HL-60/S4 treated with phorbol 12-myristate 13-acetate at 8.2 ng/mL for 4 days and 3 days (cell line): ENCODE results near the gene UGT8.

Experiments used
- in situ Hi-C: fragments of 300-500 bp; cut with MboI; formaldehyde crosslinking; loops from 2 replicates; pipeline ENCODE4 v1.15.0; 2022; ENCODE audit warnings: low sequenced_read_pairs

Gene UGT8

DNA sequence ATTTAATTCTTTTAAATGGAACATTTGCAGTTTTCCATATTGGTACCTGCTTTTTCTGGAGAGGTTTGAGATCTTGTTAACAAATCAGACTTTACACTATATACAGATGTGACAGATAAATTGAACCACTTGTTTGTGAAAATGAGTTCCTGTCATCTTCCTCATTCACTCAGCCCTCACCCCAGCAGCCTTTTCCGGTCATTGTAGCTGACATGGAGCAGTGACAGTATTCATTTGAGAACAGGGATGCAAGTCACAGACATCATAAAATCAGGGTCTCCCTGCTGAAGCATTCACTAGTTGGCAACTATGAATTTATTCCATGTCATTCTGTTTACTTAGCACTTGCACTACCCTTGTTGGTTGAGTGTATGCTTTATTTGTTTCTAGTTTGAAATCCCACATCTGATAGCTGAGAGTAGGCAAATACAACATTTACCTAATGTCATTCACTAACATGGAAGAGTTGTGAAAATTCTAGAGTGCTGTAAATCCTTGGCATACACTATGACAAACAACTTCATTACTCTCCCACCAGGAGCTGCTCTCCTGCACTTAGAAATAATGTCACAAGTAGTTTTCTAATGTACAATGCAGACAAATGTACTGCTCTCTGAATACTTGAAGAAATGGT is 78.9 kb downstream of the UGT8 start:
- in situ Hi-C loops = no loop called here

- in situ Hi-C loops = no loop called here
These were observed 85.9 kb downstream of the UGT8 start for GRCh38 chr4:114684462-114684861.

- in situ Hi-C loops = no loop called here
These were observed 89.5 kb downstream of the UGT8 start for GRCh38 chr4:114688059-114688458.

GRCh38 chr4:114690571-114690970 is 92.0 kb downstream of the UGT8 start:
- in situ Hi-C loops = no loop called here

GRCh38 chr4:114691865-114692264 is 93.3 kb downstream of the UGT8 start:
- in situ Hi-C loops = no loop called here

DNA sequence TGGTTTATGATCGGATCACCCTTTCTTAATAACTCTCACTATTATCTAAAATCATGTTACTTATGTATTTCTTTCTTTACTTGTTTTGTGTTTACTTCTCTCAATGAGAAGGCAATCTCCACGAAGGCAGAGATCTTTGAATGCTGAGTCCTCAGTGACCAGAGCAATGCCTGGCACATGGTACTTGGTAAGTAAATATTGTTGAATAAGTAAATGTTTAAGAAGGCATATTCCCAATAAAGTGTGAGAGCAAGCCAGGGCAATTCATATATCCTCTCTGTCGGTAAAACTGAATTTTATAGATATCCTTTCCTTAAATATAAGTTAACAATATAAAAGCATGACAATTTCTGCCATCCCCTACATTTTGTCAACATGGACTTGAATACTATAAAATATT is 94.4 kb downstream of the UGT8 start:
- in situ Hi-C loops = no loop called here

DNA sequence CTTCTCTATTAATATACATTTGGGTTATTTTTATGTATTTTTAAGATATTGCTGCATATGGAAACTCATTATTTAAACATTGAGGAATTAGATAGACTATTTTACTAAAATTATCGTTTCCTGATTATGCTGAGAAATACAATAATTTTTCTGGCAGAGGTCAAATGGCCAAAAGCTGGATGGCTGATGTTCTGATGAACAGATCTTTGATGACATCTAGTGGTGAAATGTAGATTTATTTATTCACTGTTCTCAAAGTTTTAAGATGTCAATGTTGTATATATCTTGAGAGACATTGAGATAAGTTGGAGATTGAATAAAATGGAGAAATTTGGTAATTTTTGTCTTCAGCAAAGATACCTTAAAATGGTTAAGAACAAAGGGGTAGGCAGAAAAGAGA is 96.2 kb downstream of the UGT8 start:
- in situ Hi-C loops = no loop called here

GRCh38 chr4:114698231-114698630 is 99.6 kb downstream of the UGT8 start:
- in situ Hi-C loops = no loop called here

DNA sequence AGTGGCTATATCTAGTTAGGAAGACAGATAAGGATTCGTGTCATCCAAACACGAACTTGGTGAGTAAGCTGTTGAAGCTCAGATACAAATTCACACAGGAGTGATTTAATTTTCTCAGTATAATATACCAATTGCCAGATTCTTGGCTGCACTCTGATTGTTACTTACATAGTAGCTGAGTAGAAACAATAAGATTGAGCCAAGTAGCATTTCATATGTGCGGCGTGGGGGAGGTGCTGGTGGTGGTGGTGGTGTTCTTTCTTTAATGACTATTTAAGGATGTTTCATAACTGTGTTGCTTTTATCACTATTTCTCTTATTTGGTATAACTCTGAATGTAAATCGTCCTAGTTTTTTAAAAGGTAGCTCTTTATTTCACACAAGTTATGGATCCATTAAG is 102.9 kb downstream of the UGT8 start:
- in situ Hi-C loops = no loop called here

DNA sequence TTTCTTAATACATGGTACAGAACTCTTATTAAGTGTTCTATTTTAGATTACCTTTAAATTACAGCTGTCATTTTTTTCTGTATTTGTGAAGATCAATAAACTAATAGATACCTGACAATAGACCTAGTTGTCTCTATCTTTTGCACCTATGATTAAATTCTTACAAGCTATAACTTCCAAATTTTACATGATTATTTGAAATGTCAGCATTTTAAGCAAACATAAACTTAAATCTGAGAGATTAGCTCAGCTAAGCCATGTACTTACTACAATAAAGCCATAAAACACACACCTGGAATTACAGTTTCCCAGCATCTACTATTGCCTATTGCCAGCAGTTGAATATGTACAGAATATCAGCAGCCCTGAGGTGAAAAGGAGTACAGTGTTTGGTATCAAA is 118.8 kb downstream of the UGT8 start:
- in situ Hi-C loops = no loop called here

DNA sequence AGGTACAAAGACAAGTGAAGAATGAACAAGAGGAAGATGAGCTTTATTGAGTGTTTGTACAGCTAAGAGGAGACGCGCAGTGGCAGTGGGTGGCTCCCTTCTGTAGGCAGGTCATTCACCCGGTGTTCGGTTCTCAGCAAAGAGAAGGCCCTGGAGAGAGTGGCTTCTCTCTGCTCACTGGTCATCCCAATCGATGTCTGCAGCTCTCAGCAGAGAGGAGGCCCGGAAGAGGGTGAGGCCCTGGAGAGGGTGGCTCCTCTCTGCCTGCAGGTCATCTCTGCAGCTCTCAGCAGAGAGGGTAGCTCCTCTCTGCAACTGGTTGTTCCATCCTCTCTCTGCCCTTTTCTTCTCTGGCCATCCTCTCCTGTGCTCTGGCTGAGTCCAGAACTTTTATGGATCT is 126.5 kb downstream of the UGT8 start:
- in situ Hi-C loops = no loop called here

DNA sequence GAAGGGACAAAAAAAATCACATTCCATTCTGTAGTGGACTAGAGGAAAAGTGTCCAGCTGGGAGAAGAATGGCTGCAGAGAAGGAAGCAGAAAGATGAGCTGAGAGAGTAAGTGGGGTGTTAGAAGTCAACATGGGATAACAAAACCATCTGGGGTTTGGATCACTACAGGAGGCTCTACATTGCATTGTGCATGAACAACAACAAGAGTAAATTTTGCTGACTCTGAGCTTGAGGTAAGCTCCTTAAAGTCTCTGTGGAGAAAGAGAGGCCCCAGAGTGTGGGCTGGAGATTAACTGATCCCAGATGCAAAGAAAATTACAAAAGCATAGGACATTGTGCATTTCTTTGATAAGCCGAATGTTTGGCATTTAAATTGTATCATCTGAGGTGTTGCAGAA is 128.9 kb downstream of the UGT8 start:
- in situ Hi-C loops = no loop called here
